HG03097 (cell line): ENCODE measurements around the gene C3orf33.
A peak's percentile ranks its signal among the peaks of the same experiment; 100 is the strongest.

Experiments used
- ATAC-seq: cut with Tn5 transposase; IDR thresholded peaks from one replicate; pipeline ENCODE4 v1.9.1; 2021; ENCODE audit not compliant: unreplicated experiment, low FRiP score

The C3orf33 gene

DNA sequence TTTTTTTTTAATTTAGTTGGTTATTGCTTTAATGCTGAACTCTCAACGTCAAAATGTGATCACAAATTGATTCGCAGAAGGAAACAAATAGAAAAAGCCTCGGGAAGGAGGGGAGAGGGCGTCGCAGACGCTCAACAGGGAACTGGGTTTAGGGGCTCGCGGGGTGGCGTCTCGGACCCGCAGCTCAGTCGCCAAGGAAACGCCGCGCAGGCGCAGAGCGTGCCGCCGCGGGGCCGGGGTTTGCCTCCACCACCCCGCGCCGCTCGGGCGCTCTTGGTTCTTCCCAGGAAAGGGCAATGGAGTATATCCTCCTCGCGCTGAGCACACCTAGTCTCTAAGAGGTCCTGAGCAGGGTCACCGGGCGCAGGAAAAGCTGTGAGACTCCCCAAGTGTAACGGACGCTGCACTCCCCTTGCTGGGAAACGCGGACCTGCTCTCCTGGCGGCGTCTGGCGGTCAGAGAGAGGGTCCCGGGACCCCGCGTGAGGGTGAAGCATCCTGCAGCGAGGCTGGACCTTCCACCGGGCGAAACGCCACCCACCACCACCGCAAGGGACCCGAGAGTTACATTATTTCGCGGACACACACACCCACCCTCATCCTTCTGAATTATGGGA, 62.0 kb downstream of the C3orf33 start:
- ATAC-seq: no peak

DNA sequence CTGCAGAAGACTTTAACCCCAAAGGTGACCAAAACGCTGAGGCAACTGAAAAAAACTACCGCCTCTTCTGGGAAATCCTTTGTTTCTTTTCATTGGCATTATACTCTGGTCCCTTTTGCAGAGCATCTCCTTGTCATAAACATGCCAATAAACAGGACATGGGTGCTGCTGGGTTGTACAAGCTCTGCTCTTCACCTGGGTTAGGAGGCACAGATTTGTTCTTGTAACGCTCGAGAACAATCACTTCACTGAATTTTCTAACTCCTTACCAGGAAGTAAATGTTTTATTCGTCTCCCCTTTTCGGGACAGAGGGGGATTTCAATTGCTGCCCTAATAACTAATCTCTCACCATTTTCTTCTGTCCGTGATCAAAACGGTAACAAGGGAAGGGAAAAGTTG, 62.5 kb downstream of the C3orf33 start:
- ATAC-seq: no peak

DNA sequence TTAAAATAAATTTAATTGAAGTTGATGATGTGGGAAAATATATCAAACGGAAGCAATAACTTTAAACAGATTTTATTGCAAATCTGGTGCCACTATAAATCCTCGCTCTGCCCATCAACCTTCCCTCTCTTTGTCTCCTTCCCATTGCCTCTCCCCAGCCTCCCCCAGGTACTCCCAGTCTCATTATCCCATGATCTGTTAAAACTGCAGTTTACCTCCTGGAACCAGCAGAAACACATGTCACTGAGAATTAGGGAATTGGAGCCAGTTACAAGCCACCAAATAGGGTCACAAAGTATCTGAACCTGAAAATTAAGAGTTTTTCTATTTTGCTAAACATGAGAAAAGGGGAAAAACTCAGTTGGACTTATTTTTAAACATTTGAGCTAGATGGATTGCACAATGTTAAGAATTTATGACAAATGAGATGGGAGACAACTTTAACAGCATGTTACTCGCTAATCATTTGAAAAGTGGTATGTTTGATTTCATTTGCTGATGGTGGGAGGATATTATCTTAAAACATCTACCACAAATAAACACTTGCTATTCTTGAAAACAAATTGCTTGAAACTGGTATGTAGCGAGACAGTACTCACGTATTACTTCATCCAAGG, 63.6 kb downstream of the C3orf33 start:
- no peak for ATAC-seq

DNA sequence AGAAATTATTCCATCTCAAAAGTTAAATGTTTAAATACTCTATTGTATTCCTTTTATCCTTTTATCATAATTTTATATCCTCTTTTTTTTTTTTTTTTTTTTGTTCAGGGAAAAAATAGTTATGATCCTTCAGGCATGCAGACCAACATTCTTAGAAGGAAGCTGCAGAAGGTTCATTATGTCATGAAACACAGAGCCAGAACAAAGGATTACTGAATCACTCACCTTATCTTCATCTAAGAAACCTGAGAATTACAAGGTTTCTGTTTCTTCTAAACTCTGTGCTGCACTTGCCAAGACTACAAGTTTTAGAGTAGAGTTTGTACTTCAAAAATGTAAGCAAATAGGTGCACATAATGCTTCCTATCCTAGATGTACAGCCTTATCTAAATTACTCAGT, 64.5 kb downstream of the C3orf33 start:
- no peak for ATAC-seq

DNA sequence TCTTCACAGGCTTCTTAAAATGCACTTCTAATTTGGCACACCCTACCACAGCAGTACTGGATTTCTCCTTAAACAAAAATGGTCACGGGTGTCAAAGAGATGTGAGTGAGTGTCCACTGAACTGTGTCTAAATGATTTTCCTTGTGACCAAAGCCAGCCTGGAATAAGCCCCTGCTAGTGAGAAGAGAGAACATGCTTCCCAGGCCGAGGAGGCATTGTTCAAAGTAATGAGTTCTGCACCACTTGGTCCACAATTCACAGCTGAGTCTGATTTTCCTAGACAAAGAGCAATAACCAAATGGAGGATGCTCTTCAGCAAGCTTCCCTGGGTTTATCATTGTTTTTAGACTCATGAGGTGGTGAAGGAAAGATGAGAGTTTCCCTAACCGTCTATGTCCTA, 65.0 kb downstream of the C3orf33 start:
- ATAC-seq: no peak

DNA sequence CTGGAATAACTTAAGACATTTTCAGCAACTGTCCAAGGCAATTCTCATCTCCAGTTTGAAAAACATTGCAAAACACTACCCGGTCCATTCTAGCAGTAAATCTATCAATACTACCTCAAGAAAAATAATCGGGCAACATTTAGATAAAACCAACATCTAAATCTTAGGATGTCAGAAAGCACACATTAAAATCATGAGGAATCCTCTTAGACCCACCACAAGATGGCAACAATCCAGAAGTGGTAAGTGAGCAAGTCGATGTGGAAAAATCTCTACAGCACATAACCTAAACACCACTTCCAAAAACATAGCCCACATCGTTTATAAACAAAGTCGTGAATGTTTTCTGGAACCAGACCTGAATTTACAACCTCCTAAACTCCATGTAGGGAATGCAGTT, 66.9 kb downstream of the C3orf33 start:
- no peak for ATAC-seq

DNA sequence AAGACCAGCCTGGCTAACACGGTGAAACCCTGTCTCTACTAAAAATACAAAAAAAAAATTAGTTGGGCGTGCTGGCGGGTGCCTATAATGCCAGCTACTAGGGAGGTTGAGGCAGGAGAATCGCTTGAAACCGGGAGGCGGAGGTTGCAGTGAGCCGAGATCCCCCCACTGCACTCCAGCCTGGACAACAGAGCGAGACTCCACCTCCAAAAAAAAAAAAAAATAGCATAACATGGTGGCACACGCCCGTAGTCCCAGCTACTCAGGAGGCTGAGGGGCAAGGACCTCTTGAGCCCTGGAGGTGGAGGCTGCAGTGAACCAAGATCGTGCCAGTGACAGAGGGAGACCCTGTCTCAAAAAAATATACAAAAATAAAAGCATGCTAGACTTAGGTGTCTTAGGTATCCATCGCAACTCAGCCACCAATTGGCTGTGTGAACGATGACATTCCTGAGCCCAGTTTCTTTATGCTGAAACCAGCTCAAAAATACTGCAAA, 67.5 kb downstream of the C3orf33 start:
- ATAC-seq: no peak

DNA sequence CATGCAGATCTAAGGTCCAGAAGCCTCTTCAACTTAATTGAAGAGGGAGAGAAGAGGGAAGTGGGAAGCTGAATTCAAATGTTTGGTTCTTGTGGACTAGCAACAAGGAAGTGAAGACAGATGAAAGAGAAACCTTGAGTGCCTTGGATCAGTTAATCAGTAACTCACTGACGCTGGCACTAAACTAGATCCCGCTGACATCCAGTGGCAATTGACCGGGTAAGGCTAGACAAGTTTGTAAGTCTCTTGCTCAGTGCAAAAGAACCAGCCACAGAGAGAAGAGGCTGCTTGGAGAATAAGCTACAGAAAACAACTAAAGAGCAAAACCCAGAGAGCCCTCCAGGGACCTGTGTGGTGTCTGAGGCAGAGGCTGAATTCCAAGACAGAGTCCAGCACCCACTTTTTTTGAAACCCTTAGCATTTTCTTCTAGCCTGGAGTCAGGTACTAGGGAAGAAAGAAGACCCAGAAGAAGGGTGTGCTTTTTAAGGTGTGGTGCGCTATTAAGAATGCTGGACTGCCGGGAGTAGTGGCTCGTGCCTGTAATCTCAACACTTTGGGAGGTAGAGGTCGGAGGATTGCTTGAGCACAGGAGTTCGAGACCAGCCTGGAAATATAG, 68.1 kb downstream of the C3orf33 start:
- ATAC-seq: peak; percentile 100

DNA sequence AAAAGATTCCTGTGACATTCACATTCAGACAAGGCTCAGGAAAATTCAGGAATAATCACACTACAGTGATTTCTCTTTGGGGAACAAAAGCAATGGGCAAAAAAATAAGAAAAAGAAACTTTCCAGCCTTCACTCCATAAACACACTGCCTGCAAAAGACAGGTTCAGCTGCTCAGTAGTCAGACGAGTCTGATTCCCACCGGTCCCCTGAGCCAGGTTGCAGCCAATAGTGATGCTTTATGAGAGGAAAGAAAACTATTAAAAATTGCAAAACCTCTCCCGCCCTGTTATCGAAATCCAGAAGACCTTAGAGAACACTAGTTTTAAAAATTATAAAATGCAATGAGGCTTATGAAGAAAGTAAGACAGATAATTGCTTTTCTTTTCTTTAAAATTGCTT, 69.7 kb downstream of the C3orf33 start:
- ATAC-seq: no peak

DNA sequence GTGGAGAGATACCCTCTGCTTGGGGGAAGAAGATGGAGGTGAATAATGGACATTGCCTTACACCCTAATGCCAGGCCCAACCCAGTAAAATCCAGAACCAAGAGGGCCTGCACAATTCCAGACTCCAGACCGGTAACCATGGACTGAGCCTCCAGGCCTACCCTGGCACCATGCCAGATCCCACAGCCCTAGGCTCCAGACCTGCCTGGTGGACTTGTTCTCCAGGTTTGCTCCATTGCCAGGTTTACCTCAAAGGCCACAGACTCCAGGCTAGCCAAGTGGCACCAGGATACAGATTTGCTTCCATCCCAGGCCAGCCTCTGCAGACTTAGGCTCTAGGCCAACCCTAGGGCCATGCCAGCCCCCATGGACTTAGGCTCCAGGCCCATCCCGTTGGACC, 75.2 kb downstream of the C3orf33 start:
- no peak for ATAC-seq

DNA sequence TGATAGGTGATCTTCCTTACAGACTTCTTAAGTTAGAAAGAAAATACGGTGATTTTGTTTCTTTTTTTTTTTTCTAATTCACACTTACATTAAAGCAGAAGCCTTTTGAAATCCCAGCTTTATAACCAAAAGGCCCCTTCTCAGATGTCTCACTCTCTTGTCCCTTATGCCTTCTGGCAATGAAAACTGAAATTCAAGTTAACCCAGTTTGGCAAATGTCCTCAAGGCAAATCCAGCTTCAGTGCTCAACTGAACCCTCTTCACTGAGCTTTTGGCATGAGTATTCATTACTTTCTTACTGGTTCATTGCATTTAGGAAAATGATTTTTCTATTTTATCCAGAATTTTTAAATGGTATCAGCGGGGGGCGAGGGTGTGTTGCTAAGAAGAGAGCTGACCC, 78.2 kb downstream of the C3orf33 start:
- no peak for ATAC-seq

DNA sequence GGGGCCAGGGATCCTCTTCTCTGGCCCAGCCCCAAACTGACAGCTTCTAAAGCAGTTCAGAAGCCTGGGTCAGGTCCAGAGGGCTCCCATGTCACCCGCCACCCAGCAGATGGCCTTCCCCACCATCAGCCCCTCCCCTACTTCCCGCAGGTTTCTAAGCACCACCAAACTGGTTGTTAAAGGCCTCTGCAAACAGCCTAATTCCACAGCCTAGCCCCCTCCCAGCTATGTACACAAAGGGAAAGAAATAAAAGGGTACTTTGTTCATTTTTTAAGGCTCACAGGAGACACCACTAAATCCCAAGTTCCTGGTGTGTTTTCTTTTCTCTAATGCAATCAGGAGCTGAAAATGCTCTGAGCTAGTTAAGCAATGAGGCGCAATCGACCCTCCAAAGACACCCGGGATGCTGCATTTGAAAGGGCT, 91.8 kb downstream of the C3orf33 start:
- no peak for ATAC-seq
